PFSK-1 (cell line): Measurements from ENCODE around the gene COX17.

Experiments
- FOXP2 ChIP-seq: optimal IDR thresholded peaks from 2 replicates; pipeline ENCODE3; 2011; ENCODE audit warnings: borderline replicate concordance, control low read depth, inconsistent platforms; ENCODE audit not compliant: insufficient read depth; ENCODE audit errors: extremely low read length, extremely low read depth
- POLR2AphosphoS5 ChIP-seq: IDR thresholded peaks from 2 replicates; pipeline ENCODE4 v1.6.1; 2012; ENCODE audit warnings: low read depth, mild to moderate bottlenecking, control low read depth, low read length, moderate library complexity
- REST ChIP-seq, 2 experiments: IDR thresholded peaks; 2 replicates each; pipeline versions ENCODE4 v1.6.1 to v1.8.0; 2011 to 2012; ENCODE audit warnings: low read depth in 2 of 2, low read length in 2 of 2, control low read depth in 1 of 2, inconsistent platforms in 1 of 2, mild to moderate bottlenecking in 1 of 2, moderate library complexity in 1 of 2; ENCODE audit not compliant: insufficient read depth in 1 of 2
- SIN3A ChIP-seq: IDR thresholded peaks from 2 replicates; pipeline ENCODE4 v1.6.1; 2012; ENCODE audit warnings: mild to moderate bottlenecking, low read length, moderate library complexity, borderline replicate concordance; ENCODE audit not compliant: insufficient read depth
- TAF1 ChIP-seq: IDR thresholded peaks from 2 replicates; pipeline ENCODE4 v1.6.1; 2012; ENCODE audit warnings: low read length, control low read depth, borderline replicate concordance; ENCODE audit not compliant: insufficient read depth

GRCh38 chr3:119641416-119641815 lies 35.8 kb downstream of the COX17 start:
- TF ChIP-seq TAF1 (no peak), SIN3A (no peak), REST (IDR thresholded peaks at IDR 0.05; ENCODE audit: insufficient read depth in 1 of 2, low read depth in 2 of 2, low read length in 2 of 2) (no peak), POLR2AphosphoS5 (no peak), FOXP2 (no peak)
